AG09319 (cell line): ENCODE data around the gene DROSHA.

ENCODE experiments used
- DNase-seq: peaks from one replicate; pipeline ENCODE4 v3.0.0-alpha.2; 2010; ENCODE audit warnings: low read depth; ENCODE audit errors: extremely low read depth
- TF ChIP-seq, protein P1 (sequence below): IDR thresholded peaks from 2 replicates; pipeline ENCODE4 v1.5.1; 2011; ENCODE audit warnings: low read depth, mild to moderate bottlenecking, inconsistent platforms, low read length, moderate library complexity

Gene DROSHA

DNA sequence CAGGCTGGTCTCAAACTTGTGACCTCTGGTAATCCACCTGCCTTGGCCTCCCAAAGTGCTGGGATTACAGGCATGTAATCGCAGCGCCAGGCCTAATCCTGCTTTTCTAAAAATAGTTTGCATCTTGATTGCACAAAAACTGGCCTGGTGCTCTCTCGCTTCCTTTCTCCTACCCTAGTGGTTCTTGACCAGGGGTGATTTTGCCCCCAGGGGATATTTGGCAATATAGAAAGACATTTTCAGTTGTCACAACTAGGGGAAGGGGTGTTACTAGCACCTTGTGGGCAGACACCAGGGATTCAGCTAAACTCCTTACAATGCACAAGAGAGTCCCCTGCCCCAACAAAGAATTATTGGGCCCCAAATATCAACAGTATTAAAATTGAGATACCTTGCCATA lies 139.8 kb downstream of the DROSHA start:
- no peak for DNase-seq
- TF ChIP-seq, protein P1, sequence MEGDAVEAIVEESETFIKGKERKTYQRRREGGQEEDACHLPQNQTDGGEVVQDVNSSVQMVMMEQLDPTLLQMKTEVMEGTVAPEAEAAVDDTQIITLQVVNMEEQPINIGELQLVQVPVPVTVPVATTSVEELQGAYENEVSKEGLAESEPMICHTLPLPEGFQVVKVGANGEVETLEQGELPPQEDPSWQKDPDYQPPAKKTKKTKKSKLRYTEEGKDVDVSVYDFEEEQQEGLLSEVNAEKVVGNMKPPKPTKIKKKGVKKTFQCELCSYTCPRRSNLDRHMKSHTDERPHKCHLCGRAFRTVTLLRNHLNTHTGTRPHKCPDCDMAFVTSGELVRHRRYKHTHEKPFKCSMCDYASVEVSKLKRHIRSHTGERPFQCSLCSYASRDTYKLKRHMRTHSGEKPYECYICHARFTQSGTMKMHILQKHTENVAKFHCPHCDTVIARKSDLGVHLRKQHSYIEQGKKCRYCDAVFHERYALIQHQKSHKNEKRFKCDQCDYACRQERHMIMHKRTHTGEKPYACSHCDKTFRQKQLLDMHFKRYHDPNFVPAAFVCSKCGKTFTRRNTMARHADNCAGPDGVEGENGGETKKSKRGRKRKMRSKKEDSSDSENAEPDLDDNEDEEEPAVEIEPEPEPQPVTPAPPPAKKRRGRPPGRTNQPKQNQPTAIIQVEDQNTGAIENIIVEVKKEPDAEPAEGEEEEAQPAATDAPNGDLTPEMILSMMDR = no peak

DNA sequence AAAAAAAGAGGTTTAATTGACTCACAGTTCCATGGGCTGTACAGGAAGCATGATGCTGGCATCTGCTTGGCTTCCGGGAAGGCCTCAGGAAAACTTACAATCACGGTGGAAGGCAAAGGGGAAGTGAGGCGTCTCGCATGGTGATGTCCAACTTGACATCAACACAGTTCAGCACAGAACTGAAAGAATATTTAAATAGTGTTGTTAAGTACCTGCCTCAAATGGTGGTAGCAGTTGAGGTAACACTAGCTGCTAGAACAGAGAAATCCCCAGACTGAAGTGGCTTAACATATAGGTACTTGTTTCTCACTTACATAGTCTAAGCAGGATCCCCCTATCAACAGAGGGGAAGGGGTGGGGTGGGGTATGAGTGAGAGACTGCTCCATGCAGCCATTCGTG lies 141.6 kb downstream of the DROSHA start:
- TF ChIP-seq, protein P1 = no peak
- DNase-seq = no peak

DNA sequence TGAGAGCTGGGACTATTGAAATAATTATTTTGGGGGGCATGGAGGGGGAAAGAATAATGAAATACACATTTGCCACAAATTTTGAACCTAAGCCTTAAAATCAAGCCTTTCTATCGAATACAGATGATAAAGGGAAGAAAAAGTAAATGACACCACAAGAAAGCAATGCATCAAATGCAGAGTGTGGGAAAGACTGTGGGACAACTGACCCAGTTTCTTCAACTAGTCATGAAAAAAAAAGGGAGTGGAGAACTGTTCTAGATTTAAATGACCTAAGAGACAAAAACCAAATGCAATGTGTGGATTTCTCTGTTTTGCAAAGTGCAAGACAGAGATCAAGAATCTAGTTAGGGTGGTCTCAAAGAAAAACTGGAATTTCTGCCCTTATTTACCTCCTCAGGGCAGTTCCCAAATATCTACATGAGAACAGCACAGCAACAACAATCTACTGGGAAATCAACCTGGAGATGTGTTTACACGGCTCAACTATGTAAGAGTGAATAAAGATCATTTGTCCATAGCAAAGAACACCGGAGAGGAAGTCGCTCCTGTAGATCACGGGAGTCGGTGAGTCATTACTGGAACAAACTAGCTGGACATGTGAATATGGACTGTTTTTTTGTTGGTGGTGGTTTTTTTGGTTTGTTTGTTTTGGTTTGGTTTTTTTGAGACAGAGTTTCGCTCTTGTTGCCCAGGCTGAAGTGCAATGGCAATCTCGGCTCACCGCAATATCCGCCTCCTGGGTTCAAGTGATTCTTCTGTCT lies 145.9 kb downstream of the DROSHA start:
- DNase-seq = no peak
- TF ChIP-seq, protein P1 = no peak

DNA sequence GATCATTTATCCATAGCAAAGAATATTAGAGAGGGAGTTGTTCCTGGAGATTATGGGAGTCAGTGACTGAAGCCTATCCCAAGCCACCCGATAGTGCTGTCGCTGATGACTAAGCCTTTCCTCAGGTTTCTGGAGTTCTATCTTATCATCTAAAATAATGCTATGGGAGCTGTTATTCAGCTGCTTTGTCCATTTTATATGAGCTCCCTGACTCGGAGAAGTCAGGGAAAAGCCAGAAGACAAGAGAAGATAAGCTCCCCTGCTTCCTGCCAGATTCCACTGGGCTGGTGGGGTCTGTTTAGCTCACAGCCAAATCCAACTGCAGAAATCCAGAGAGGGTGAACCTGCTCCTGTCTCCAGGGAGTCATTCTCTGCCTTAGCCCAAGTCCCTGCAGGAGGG lies 148.2 kb downstream of the DROSHA start:
- DNase-seq = no peak
- TF ChIP-seq, protein P1 = no peak

DNA sequence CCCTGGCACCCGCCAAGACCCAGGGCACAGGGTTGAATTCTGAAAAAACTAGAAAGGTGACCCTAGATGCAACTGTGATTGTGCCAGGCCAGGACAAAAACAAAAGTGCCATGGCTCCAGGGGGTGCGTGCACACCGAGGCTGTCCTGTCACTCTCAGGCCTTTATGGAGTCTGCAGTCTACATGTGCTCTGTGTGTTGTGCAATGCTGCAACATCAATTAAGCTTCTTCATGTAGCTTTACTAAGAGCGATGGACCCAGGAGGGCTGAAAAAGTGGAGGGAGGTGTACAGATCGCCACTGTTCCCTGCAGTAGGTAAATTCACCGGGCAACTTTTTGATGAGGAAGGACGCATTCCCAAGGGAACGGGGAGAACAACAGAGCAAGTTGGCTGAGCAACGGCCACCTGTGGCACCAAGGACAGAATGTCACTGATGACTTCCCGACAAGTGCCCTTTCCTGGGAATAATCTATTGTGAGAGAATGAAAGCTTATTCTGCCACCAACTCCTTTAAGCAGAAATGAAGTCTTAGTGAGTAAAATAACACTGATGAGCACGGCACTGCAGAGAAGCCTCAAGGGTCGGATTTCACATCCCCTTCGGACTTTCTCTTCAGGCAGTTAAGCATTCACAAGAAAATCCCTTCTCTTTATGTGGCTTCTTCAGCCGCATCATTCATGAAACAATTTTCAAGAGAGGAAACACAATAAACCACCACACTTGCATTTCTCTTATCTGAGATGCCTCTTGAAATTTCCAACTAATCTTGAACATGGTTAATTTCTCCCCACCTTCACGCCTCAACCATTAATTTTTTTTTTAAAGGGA lies 149.6 kb downstream of the DROSHA start:
- no peak for DNase-seq
- TF ChIP-seq, protein P1 = no peak

DNA sequence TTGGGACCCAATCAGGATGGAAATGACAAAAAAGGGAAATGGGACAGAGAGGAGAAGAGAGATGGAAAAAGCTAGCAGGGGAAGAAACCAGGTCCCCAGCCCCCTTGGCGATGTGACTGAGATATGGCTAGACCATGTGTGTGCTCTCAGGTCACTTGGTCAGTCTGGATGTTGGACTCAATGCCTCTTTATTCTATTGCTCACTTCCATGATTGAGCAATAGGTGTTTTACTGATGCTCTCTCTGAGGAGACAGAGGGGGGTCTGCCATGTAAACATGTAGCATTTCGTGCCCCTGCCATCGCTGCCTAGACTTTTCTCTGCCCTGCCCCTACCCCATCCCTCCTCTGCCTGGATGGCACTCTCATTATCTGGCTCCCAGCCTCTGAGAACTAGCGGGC lies 150.6 kb downstream of the DROSHA start:
- DNase-seq = no peak
- TF ChIP-seq, protein P1 = no peak

GRCh38 chr5:31380049-31380448 lies 151.8 kb downstream of the DROSHA start:
- TF ChIP-seq, protein P1 = no peak

More at GRCh38 chr5:31380049-31380448, 151.8 kb downstream of the DROSHA start:
- DNase-seq = no peak
